OCI-LY3 (cell line): ENCODE results near the gene FBXW7.

Experiments
- H2AFZ ChIP-seq: fragments of 200-600, 300-600 bp; shearing (Covaris generic); 2 replicates; pipeline ENCODE4 v1.6.0; 2014; ENCODE audit warnings: antibody characterized with exemption, low read depth, low read length
- H3K27ac ChIP-seq: fragments of 200-600, 300-600 bp; sonication (generic); 2 replicates; pipeline ENCODE4 v1.5.1; 2014; ENCODE audit warnings: mild to moderate bottlenecking, low read length, moderate library complexity, mixed read lengths
- H3K27me3 ChIP-seq: fragments of 200-600, 300-600 bp; sonication (generic); 2 replicates; pipeline ENCODE4 v1.6.1; 2014; ENCODE audit warnings: low read depth, low read length, mixed read lengths
- H3K36me3 ChIP-seq: fragments of 200-600, 300-600 bp; sonication (generic); replicated peaks from 2 replicates; pipeline ENCODE3; 2014; ENCODE audit warnings: low read depth, low read length, mixed read lengths
- H3K4me1 ChIP-seq: fragments of 300-600, 200-600 bp; sonication (generic); 2 replicates; pipeline ENCODE4 v1.6.1; 2014; ENCODE audit warnings: low read length, mixed read lengths
- H3K4me2 ChIP-seq: fragments of 200-600, 300-600 bp; sonication (generic); 2 replicates; pipeline ENCODE4 v1.6.1; 2014; ENCODE audit warnings: low read length, mixed read lengths
- H3K4me3 ChIP-seq: fragments of 300-600, 200-600 bp; sonication (generic); 2 replicates; pipeline ENCODE4 v1.5.1; 2014; ENCODE audit warnings: antibody characterized with exemption, mild to moderate bottlenecking, low read length, moderate library complexity
- H3K79me2 ChIP-seq: fragments of 300-600, 200-600 bp; shearing (Covaris generic); 2 replicates; pipeline ENCODE4 v1.6.1; 2014; ENCODE audit warnings: mild to moderate bottlenecking, low read length, mixed read lengths
- H3K9ac ChIP-seq: fragments of 300-600, 200-600 bp; shearing (Covaris generic); 2 replicates; pipeline ENCODE4 v1.6.0; 2014; ENCODE audit warnings: mild to moderate bottlenecking, low read length, moderate library complexity
- H3K9me3 ChIP-seq: fragments of 200-600, 300-600 bp; shearing (Covaris generic); 2 replicates; pipeline ENCODE4 v1.6.1; 2014; ENCODE audit warnings: low read length, mixed read lengths; ENCODE audit not compliant: insufficient read depth
- H4K20me1 ChIP-seq: fragments of 200-600, 300-600 bp; sonication (generic); 2 replicates; pipeline ENCODE4 v1.6.1; 2016; ENCODE audit warnings: low read length, mixed read lengths; ENCODE audit not compliant: insufficient read depth
- CTCF ChIP-seq: fragments of 200-600, 300-600 bp; sonication (generic); IDR thresholded peaks from 2 replicates; pipeline ENCODE4 v1.5.1; 2014; ENCODE audit warnings: antibody characterized with exemption, low read length, low read depth
- EZH2phosphoT487 ChIP-seq: fragments of 200-600 bp; shearing (Covaris generic); IDR thresholded peaks from 2 replicates; pipeline ENCODE4 v1.6.1; 2018; ENCODE audit warnings: antibody characterized with exemption, mixed run types, low read depth

FBXW7 gene

DNA sequence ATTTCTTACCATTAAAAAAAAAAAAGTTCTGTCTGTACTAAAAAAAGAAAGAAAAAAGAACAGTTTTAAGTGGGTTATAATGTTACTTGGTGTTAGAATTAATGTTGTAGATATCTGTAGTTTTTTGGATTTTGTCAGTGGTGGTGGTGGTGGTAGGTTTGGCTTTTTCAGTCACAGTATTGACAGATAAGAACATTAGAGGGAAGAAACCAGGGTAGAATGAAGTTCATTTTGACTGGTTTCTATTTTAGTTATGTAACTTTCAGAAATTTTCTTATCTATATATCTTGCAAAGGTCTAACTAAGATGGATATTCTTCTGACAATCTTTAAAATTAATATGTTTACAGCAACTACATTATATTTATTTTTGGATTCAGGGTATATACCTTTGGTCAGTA, 105.4 kb downstream of the FBXW7 start:
- peaks cover 35% of the 10 kb centered on the region for H3K4me1 ChIP-seq

GRCh38 chr4:152427981-152428380, 107.9 kb downstream of the FBXW7 start:
- H4K20me1 ChIP-seq, result peaks cover 59% of the 10 kb centered on the region
- no peak overlapping the region for H3K9ac ChIP-seq
- H3K4me1 ChIP-seq, result peaks cover 20% of the 10 kb centered on the region

More for the DNA sequence above, 105.4 kb downstream of the FBXW7 start:
- Histone ChIP-seq H3K9ac (no peak overlapping the region), H3K27me3 (no peaks in the 10 kb centered on the region), H3K27ac (no peak overlapping the region), H3K79me2 (peaks cover 69% of the 10 kb centered on the region), H2AFZ (no peak overlapping the region), H3K4me2 (no peak overlapping the region), H4K20me1 (peaks cover 65% of the 10 kb centered on the region), H3K36me3 (peaks cover 14% of the 10 kb centered on the region), H3K9me3 (no peaks in the 10 kb centered on the region), H3K4me3 (no peak overlapping the region)
- no peak for TF ChIP-seq EZH2phosphoT487
- no peak for TF ChIP-seq CTCF

DNA sequence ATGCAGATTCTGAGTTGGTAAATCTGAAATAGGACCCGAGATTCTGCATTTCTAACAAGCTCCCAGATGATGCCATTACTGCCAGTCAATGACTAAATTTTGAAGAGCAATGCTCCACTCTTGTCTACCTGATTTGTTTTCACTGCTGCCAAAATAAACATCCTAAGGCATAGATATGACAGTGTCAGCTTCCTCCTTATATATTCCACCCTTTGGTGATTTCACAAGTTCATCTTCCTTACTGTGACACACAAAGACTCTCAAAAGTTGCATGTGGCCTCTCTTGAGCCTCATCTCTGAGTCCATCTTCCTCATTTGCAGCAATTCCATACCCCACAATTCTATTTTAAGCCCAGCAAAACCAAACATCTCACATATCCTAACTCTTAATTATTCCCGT, 110.9 kb downstream of the FBXW7 start:
- Histone ChIP-seq H3K27ac (no peak overlapping the region), H3K27me3 (no peaks in the 10 kb centered on the region), H4K20me1 (peaks cover 46% of the 10 kb centered on the region), H2AFZ (no peak overlapping the region), H3K79me2 (peaks cover 74% of the 10 kb centered on the region), H3K9ac (no peak overlapping the region), H3K4me1 (0 out of 2 replicates have a peak, but pooled peaks cover 3% of the 10 kb centered on the region), H3K4me2 (no peak overlapping the region), H3K4me3 (no peak overlapping the region), H3K36me3 (peaks cover 14% of the 10 kb centered on the region), H3K9me3 (no peaks in the 10 kb centered on the region)
- TF ChIP-seq EZH2phosphoT487 (no peak), CTCF (no peak)

More at GRCh38 chr4:152427981-152428380, 107.9 kb downstream of the FBXW7 start:
- H3K27me3 ChIP-seq, result no peaks in the 10 kb centered on the region
- H3K9me3 ChIP-seq, result no peaks in the 10 kb centered on the region
- no peak overlapping the region for H2AFZ ChIP-seq
- H3K36me3 ChIP-seq, result peaks cover 14% of the 10 kb centered on the region
- no peak overlapping the region for H3K4me2 ChIP-seq
- no peak overlapping the region for H3K4me3 ChIP-seq
- peaks cover 68% of the 10 kb centered on the region for H3K79me2 ChIP-seq
- TF ChIP-seq EZH2phosphoT487 (no peak), CTCF (no peak)
- no peak overlapping the region for H3K27ac ChIP-seq

- peaks cover 14% of the 10 kb centered on the region for H3K36me3 ChIP-seq
- TF ChIP-seq EZH2phosphoT487, result no peak
- no peak for TF ChIP-seq CTCF
- no peaks in the 10 kb centered on the region for H3K9me3 ChIP-seq
- H3K9ac ChIP-seq, result no peak overlapping the region
- 0 out of 2 replicates have a peak, but pooled peaks cover 3% of the 10 kb centered on the region for H3K4me1 ChIP-seq
- H2AFZ ChIP-seq, result no peak overlapping the region
- no peak overlapping the region for H3K4me2 ChIP-seq
- H4K20me1 ChIP-seq, result peaks cover 43% of the 10 kb centered on the region
- no peak overlapping the region for H3K4me3 ChIP-seq
- no peak overlapping the region for H3K27ac ChIP-seq
- no peaks in the 10 kb centered on the region for H3K27me3 ChIP-seq
- H3K79me2 ChIP-seq, result peaks cover 76% of the 10 kb centered on the region
Observed at GRCh38 chr4:152424396-152424795, 111.5 kb downstream of the FBXW7 start.
